IMR-90 (cell line): ENCODE measurements around the gene HRAS. TPM values are rescaled to one million over a fixed set of nuclear protein-coding genes. Genes with fewer than 3 reads are reported as not detected.

ENCODE experiments used
- ATAC-seq: fragments of 200-7000 bp; cut with Tn5 transposase; 2 replicates; pipeline ENCODE4 v1.9.1; 2020; ENCODE audit warnings: low read depth, mild to moderate bottlenecking, moderate library complexity
- BruUV-seq: library from RNA; stranded (reverse); fragments of 400-500 nt; replicated peaks from 2 replicates; lab custom pipeline; 2021; lab: Mats Ljungman, UMichigan
- CTCF ChIA-PET: fragments of 300-600 bp; formaldehyde crosslinking; extraction: SDS; loops from one replicate; lab custom pipeline; 2021; ENCODE audit warnings: antibody characterized with exemption; lab: Yijun Ruan, JAX
- POLR2A ChIA-PET: fragments of 300-600 bp; sonication (Branson Sonifier 250); formaldehyde crosslinking; loops from one replicate; lab custom pipeline; 2022; ENCODE audit warnings: antibody characterized with exemption; ENCODE audit not compliant: unreplicated experiment; lab: Charles Lee
- DNase-seq: peaks from one replicate; pipeline ENCODE4 v3.0.0; 2013
- H2AFZ ChIP-seq: replicated peaks from 2 replicates; pipeline ENCODE3; 2013; ENCODE audit warnings: low read length, mild to moderate bottlenecking; ENCODE audit not compliant: poor library complexity
- H2AK5ac ChIP-seq: 2 replicates; pipeline ENCODE4 v1.6.1; 2013; ENCODE audit warnings: low read depth, low read length, inconsistent platforms
- H2AK9ac ChIP-seq: replicated peaks from 2 replicates; pipeline ENCODE3; 2013; ENCODE audit warnings: mild to moderate bottlenecking, low read depth, low read length, moderate library complexity; ENCODE audit not compliant: poor library complexity
- H2BK120ac ChIP-seq: 2 replicates; pipeline ENCODE4 v1.6.1; 2013; ENCODE audit warnings: low read depth, low read length, inconsistent platforms
- H2BK15ac ChIP-seq: 3 replicates; pipeline ENCODE4 v1.6.1; 2013; ENCODE audit warnings: low read depth, low read length, inconsistent platforms
- H2BK20ac ChIP-seq: 2 replicates; pipeline ENCODE4 v1.6.1; 2013; ENCODE audit warnings: low read depth, mild to moderate bottlenecking, inconsistent platforms, low read length, moderate library complexity
- H2BK5ac ChIP-seq: 2 replicates; pipeline ENCODE4 v1.6.1; 2013; ENCODE audit warnings: mild to moderate bottlenecking, low read depth, low read length, inconsistent platforms; ENCODE audit not compliant: poor library complexity, severe bottlenecking
- H3K14ac ChIP-seq: replicated peaks from 2 replicates; pipeline ENCODE4 v1.6.1; 2013; ENCODE audit warnings: low read depth, low read length, inconsistent platforms
- H3K18ac ChIP-seq: 2 replicates; pipeline ENCODE4 v1.6.1; 2013; ENCODE audit warnings: low read depth, low read length, control low read depth
- H3K23ac ChIP-seq: 2 replicates; pipeline ENCODE4 v1.6.1; 2013; ENCODE audit warnings: low read depth, low read length, inconsistent platforms
- H3K27ac ChIP-seq: 2 replicates; pipeline ENCODE4 v1.5.1; 2013; ENCODE audit warnings: mild to moderate bottlenecking, control low read depth, low read length; ENCODE audit not compliant: insufficient read depth
- H3K27me3 ChIP-seq: 2 replicates; pipeline ENCODE4 v1.6.1; 2013; ENCODE audit warnings: low read length; ENCODE audit not compliant: control insufficient read depth, insufficient read depth
- H3K36me3 ChIP-seq: 2 replicates; pipeline ENCODE4 v1.6.1; 2013; ENCODE audit warnings: low read length, mixed read lengths; ENCODE audit not compliant: control insufficient read depth, insufficient read depth
- H3K4ac ChIP-seq: 2 replicates; pipeline ENCODE4 v1.6.1; 2013; ENCODE audit warnings: low read depth, low read length, inconsistent platforms
- H3K4me1 ChIP-seq: 2 replicates; pipeline ENCODE4 v1.6.1; 2013; ENCODE audit warnings: low read length, mixed read lengths; ENCODE audit not compliant: control insufficient read depth, insufficient read depth
- H3K4me2 ChIP-seq: 2 replicates; pipeline ENCODE4 v1.6.1; 2013; ENCODE audit warnings: low read depth, mild to moderate bottlenecking, control low read depth, low read length, moderate library complexity
- H3K4me3 ChIP-seq: 2 replicates; pipeline ENCODE4 v1.5.1; 2013; ENCODE audit warnings: low read depth, mild to moderate bottlenecking, control low read depth, low read length, moderate library complexity; ENCODE audit not compliant: insufficient read depth
- H3K56ac ChIP-seq: 2 replicates; pipeline ENCODE4 v1.6.1; 2013; ENCODE audit warnings: low read length, inconsistent platforms; ENCODE audit not compliant: insufficient read depth; ENCODE audit errors: extremely low read depth
- H3K79me1 ChIP-seq, 2 experiments: 2 replicates each; pipeline ENCODE4 v1.6.1; 2013; ENCODE audit warnings: low read length in 2 of 2, inconsistent platforms in 1 of 2, low read depth in 1 of 2
- H3K9ac ChIP-seq: 2 replicates; pipeline ENCODE4 v1.6.1; 2013; ENCODE audit warnings: low read depth, low read length, control low read depth
- H3K9me1 ChIP-seq: 2 replicates; pipeline ENCODE4 v1.6.1; 2013; ENCODE audit warnings: low read length, inconsistent platforms; ENCODE audit not compliant: insufficient read depth
- H3K9me3 ChIP-seq: 2 replicates; pipeline ENCODE4 v1.6.1; 2013; ENCODE audit warnings: low read length; ENCODE audit not compliant: control insufficient read depth, insufficient read depth
- H4K20me1 ChIP-seq: 2 replicates; pipeline ENCODE4 v1.6.1; 2013; ENCODE audit warnings: low read length, inconsistent platforms; ENCODE audit not compliant: insufficient read depth
- H4K5ac ChIP-seq: 2 replicates; pipeline ENCODE4 v1.6.1; 2013; ENCODE audit warnings: mild to moderate bottlenecking, low read depth, low read length, control low read depth
- H4K8ac ChIP-seq, 2 experiments: 2 replicates each; pipeline ENCODE4 v1.6.1; 2013; ENCODE audit warnings: low read depth in 2 of 2, low read length in 2 of 2, control low read depth in 1 of 2, inconsistent platforms in 1 of 2
- H4K91ac ChIP-seq: 2 replicates; pipeline ENCODE4 v1.6.1; 2013; ENCODE audit warnings: low read depth, low read length, inconsistent platforms; ENCODE audit not compliant: insufficient read depth
- BHLHE40 ChIP-seq: fragments of 150-350 bp; IDR thresholded peaks from 2 replicates; pipeline ENCODE4 v1.6.1; 2016; ENCODE audit warnings: mild to moderate bottlenecking, low read depth, low read length
- MAFK ChIP-seq: IDR thresholded peaks from 2 replicates; pipeline ENCODE4 v1.6.1; 2012; ENCODE audit warnings: low read depth, low read length, improper control_type of control experiment
- POLR2A ChIP-seq: IDR thresholded peaks from 2 replicates; pipeline ENCODE4 v1.6.1; 2012; ENCODE audit warnings: mild to moderate bottlenecking, low read depth, low read length
- RCOR1 ChIP-seq: IDR thresholded peaks from 2 replicates; pipeline ENCODE4 v1.6.1; 2012; ENCODE audit warnings: mild to moderate bottlenecking, low read length, improper control_type of control experiment; ENCODE audit not compliant: insufficient replicate concordance
- RFX5 ChIP-seq: IDR thresholded peaks from 2 replicates; pipeline ENCODE4 v1.8.0; 2012; ENCODE audit warnings: low read depth, mild to moderate bottlenecking, low read length, moderate library complexity
- SMC3 ChIP-seq: fragments of 150-350 bp; IDR thresholded peaks from 2 replicates; pipeline ENCODE4 v1.6.1; 2016; ENCODE audit warnings: low read depth, mild to moderate bottlenecking, antibody characterized with exemption, low read length, moderate library complexity
- WGBS, 2 experiments: methylation state at CpG; one replicate each; pipeline versions ENCODE4 v1.1.5 to v1.1.7; 2013; ENCODE audit warnings: missing lambda C conversion rate in 2 of 2; ENCODE audit not compliant: insufficient read length in 1 of 2; ENCODE audit errors: extremely low coverage in 2 of 2; 5-methylcytosine and 5-hydroxymethylcytosine counted together
- dilution Hi-C: fragments of 300-500 bp; cut with HindIII; formaldehyde crosslinking; loops from one replicate; pipeline ENCODE4 v1.14.3; 2018; ENCODE audit warnings: low sequenced_read_pairs; ENCODE audit not compliant: unreplicated experiment
- in situ Hi-C: fragments of 300-500 bp; cut with MboI; formaldehyde crosslinking; loops from 3 replicates; pipeline ENCODE4 v1.14.3; 2019; ENCODE audit warnings: low sequenced_read_pairs, inconsistent platforms, mixed read lengths
- intact Hi-C: fragments of 100-400 bp; cut with micrococcal nuclease; formaldehyde crosslinking; loops from 2 replicates; pipeline ENCODE4 v1.10.0; 2022
- polyA plus RNA-seq, 3 experiments: library from polyadenylated mRNA; depleted of rRNA; stranded (reverse); fragments of >200 nt; gene quantifications; 2 replicates each; pipeline ENCODE4 v1.2.3, GENCODE V29; 2012; ENCODE audit warnings: low replicate concordance in 1 of 3
- total RNA-seq: library from RNA; depleted of rRNA; stranded (reverse); fragments of >200 nt; gene quantifications from 2 replicates; pipeline ENCODE4 v1.2.3, GENCODE V29; 2012
- TF ChIP-seq, protein P1 (sequence below): conservative IDR thresholded peaks from 2 replicates; pipeline ENCODE4 v1.5.1; 2012; ENCODE audit warnings: mild to moderate bottlenecking, low read depth, low read length, improper control_type of control experiment
- TF ChIP-seq, protein P2 (sequence below): fragments of 150-350 bp; IDR thresholded peaks from 2 replicates; pipeline ENCODE4 v1.6.1; 2017; ENCODE audit warnings: mild to moderate bottlenecking, antibody characterized with exemption, low read length, low read depth
- TF ChIP-seq, protein P3 (sequence below): fragments of 150-350 bp; IDR thresholded peaks from 2 replicates; pipeline ENCODE4 v1.6.1; 2016; ENCODE audit warnings: low read depth, mild to moderate bottlenecking, low read length, moderate library complexity, borderline replicate concordance

The HRAS gene
- total and polyA plus RNA-seq, 2 of the 4 experiments (the other 2 are of a cell fraction), result 108 to 123 TPM

DNA sequence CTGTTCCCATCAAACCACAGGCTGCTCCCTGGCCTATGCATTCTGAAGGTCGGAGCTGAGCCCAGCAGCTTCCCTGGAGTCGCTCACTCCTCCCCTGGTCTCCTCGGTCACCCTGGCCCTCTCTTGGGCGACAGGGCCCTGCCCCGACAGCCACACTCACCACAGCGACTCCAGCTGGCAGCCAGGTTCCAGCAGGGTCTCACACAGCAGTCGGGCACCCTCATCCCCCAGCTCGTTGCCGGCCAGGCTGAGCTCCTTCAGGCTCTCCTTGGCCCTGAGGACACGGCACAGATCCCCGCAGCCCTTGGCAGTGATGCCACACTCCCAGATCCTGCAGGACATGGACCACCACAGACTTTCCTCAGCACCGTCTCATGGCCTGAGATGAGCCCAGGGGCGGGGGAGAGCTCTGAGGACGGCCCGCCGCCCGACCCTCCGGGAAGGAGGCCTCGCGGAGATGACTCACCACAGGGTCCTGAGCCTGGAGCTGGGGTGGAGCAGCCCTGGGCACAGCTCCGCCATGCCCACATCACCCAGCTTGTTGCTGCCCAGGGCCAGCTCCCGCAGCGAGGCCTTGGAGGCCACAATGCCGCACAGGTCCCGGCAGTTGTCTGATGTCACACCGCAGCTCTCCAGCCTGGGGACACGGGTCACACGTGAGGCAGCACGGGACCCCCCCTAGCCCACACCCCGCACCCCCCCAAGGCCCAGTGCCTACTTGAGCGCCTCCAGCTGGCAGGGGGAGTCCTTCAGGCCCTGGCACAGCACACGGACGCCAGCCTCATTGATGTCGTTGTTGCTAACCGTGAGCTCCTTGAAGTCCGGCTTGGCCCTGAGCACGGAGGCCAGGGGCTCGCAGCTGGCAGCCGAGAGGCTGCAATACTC lies 36.8 kb downstream of the HRAS start:
- Histone ChIP-seq H3K9me3 (peaks cover 2% of the 10 kb centered on the region; the same call in 1 of the 2 replicates), H3K9ac (no peak overlapping the region), H3K4me2 (no peak overlapping the region), H3K36me3 (peaks cover 74% of the 10 kb centered on the region), H4K5ac (no peak overlapping the region), H2AK5ac (no peak overlapping the region), H3K9me1 (peaks cover 10% of the 10 kb centered on the region), H3K79me1 (peaks cover 18 to 65% of the 10 kb centered on the region in 2 experiments), H2BK5ac (no peak overlapping the region), H2BK15ac (no peak overlapping the region), H3K27me3 (no peaks in the 10 kb centered on the region), H3K4ac (no peak overlapping the region), H3K4me3 (no peak overlapping the region), H3K23ac (no peak overlapping the region), H4K8ac (no peak overlapping the region), H2BK20ac (no peak overlapping the region), H3K27ac (no peak overlapping the region), H2AFZ (peak overlapping the region; percentile 41), H2AK9ac (peak overlapping the region; percentile 50), H3K4me1 (peaks cover under 1% of the 10 kb centered on the region; the same call in 1 of the 2 replicates), H3K14ac (no peak overlapping the region), H3K18ac (no peak overlapping the region), H4K20me1 (peaks cover 23% of the 10 kb centered on the region), H2BK120ac (no peak overlapping the region), H4K91ac (no peak overlapping the region), H3K56ac (no peak overlapping the region)
- DNase-seq, result no peak
- 97% methylated on average over 25 of the region's 39 CpGs; no CpG with 5 or more reads in 1 of the 2 experiments for WGBS, 2 experiments
- TSS peak; percentile 81 for BruUV-seq
- no peak for ATAC-seq
- TF ChIP-seq RFX5 (no peak), SMC3 (no peak), MAFK (no peak), POLR2A (no peak), RCOR1 (no peak), BHLHE40 (no peak)
- TF ChIP-seq, protein P1, sequence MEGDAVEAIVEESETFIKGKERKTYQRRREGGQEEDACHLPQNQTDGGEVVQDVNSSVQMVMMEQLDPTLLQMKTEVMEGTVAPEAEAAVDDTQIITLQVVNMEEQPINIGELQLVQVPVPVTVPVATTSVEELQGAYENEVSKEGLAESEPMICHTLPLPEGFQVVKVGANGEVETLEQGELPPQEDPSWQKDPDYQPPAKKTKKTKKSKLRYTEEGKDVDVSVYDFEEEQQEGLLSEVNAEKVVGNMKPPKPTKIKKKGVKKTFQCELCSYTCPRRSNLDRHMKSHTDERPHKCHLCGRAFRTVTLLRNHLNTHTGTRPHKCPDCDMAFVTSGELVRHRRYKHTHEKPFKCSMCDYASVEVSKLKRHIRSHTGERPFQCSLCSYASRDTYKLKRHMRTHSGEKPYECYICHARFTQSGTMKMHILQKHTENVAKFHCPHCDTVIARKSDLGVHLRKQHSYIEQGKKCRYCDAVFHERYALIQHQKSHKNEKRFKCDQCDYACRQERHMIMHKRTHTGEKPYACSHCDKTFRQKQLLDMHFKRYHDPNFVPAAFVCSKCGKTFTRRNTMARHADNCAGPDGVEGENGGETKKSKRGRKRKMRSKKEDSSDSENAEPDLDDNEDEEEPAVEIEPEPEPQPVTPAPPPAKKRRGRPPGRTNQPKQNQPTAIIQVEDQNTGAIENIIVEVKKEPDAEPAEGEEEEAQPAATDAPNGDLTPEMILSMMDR, result no peak
- TF ChIP-seq, protein P2, sequence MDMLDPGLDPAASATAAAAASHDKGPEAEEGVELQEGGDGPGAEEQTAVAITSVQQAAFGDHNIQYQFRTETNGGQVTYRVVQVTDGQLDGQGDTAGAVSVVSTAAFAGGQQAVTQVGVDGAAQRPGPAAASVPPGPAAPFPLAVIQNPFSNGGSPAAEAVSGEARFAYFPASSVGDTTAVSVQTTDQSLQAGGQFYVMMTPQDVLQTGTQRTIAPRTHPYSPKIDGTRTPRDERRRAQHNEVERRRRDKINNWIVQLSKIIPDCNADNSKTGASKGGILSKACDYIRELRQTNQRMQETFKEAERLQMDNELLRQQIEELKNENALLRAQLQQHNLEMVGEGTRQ, result no peak
- TF ChIP-seq, protein P3, sequence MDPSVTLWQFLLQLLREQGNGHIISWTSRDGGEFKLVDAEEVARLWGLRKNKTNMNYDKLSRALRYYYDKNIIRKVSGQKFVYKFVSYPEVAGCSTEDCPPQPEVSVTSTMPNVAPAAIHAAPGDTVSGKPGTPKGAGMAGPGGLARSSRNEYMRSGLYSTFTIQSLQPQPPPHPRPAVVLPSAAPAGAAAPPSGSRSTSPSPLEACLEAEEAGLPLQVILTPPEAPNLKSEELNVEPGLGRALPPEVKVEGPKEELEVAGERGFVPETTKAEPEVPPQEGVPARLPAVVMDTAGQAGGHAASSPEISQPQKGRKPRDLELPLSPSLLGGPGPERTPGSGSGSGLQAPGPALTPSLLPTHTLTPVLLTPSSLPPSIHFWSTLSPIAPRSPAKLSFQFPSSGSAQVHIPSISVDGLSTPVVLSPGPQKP, result no peak
- ChIA-PET POLR2A (no interaction called here), CTCF (no interaction called here)
- in situ Hi-C loops (no loop called here), intact Hi-C loops (no loop called here), dilution Hi-C loops (no loop called here)
